WERI-Rb-1 (cell line): ENCODE measurements around the gene B3GALNT1.

Experiments
- DNase-seq: peaks from one replicate; pipeline ENCODE4 v3.0.0-alpha.2; 2020
- H3K27ac ChIP-seq: fragments of 250-450 bp; sonication (Bioruptor Pico); 2 replicates; pipeline ENCODE4 v1.5.1; 2020; ENCODE audit warnings: mild to moderate bottlenecking, moderate library complexity
- H3K27me3 ChIP-seq: fragments of 250-450 bp; sonication (Bioruptor Pico); 2 replicates; pipeline ENCODE4 v1.5.1; 2021; ENCODE audit warnings: mild to moderate bottlenecking, low read depth, moderate library complexity; ENCODE audit not compliant: insufficient read depth, severe bottlenecking
- H3K36me3 ChIP-seq: fragments of 250-450 bp; sonication (Bioruptor Pico); 2 replicates; pipeline ENCODE4 v1.5.1; 2020; ENCODE audit warnings: mild to moderate bottlenecking, moderate library complexity
- H3K4me3 ChIP-seq: 2 replicates; pipeline ENCODE4 v1.5.1; 2011; ENCODE audit warnings: low read depth, mild to moderate bottlenecking, control low read depth, low read length
- H3K9me3 ChIP-seq: fragments of 250-450 bp; sonication (Bioruptor Pico); 2 replicates; pipeline ENCODE4 v1.5.1; 2021; ENCODE audit warnings: mild to moderate bottlenecking, moderate library complexity; ENCODE audit not compliant: severe bottlenecking
- CTCF ChIP-seq: IDR thresholded peaks from 2 replicates; pipeline ENCODE4 v1.5.1; 2011; ENCODE audit warnings: low read depth, mild to moderate bottlenecking, control low read depth, inconsistent platforms, low read length

Gene B3GALNT1

GRCh38 chr3:161142486-161142885 lies 37.3 kb upstream of the B3GALNT1 start:
- DNase-seq, result no peak
- Histone ChIP-seq H3K36me3 (no peaks in the 10 kb centered on the region), H3K9me3 (no peaks in the 10 kb centered on the region), H3K27ac (no peak overlapping the region), H3K27me3 (no peaks in the 10 kb centered on the region), H3K4me3 (no peak overlapping the region)
- no peak for TF ChIP-seq CTCF

- no peak overlapping the region for H3K4me3 ChIP-seq
- no peaks in the 10 kb centered on the region for H3K27me3 ChIP-seq
- no peaks in the 10 kb centered on the region for H3K9me3 ChIP-seq
- no peak for DNase-seq
- no peak overlapping the region for H3K27ac ChIP-seq
- H3K36me3 ChIP-seq, result no peaks in the 10 kb centered on the region
- TF ChIP-seq CTCF, result no peak
Measured at GRCh38 chr3:161139686-161140085, 34.5 kb upstream of the B3GALNT1 start.

- TF ChIP-seq CTCF, result no peak
- Histone ChIP-seq H3K4me3 (no peak overlapping the region), H3K27me3 (no peaks in the 10 kb centered on the region), H3K27ac (no peak overlapping the region), H3K36me3 (no peaks in the 10 kb centered on the region), H3K9me3 (no peaks in the 10 kb centered on the region)
- DNase-seq, result no peak
Measured at GRCh38 chr3:161137260-161137659, 32.1 kb upstream of the B3GALNT1 start.

GRCh38 chr3:161132391-161132790 lies 27.2 kb upstream of the B3GALNT1 start:
- no peak overlapping the region for H3K4me3 ChIP-seq
- no peak for TF ChIP-seq CTCF
- H3K36me3 ChIP-seq, result no peaks in the 10 kb centered on the region
- H3K27ac ChIP-seq, result no peak overlapping the region
- no peaks in the 10 kb centered on the region for H3K9me3 ChIP-seq
- DNase-seq, result no peak
- no peaks in the 10 kb centered on the region for H3K27me3 ChIP-seq

- no peak for TF ChIP-seq CTCF
Measured at GRCh38 chr3:161126495-161126894, 21.3 kb upstream of the B3GALNT1 start.

GRCh38 chr3:161117646-161118045 lies 12.5 kb upstream of the B3GALNT1 start:
- H3K9me3 ChIP-seq, result peaks cover 9% of the 10 kb centered on the region
- no peak overlapping the region for H3K4me3 ChIP-seq
- H3K36me3 ChIP-seq, result no peaks in the 10 kb centered on the region
- H3K27ac ChIP-seq, result no peak overlapping the region
- H3K27me3 ChIP-seq, result no peaks in the 10 kb centered on the region
- no peak for DNase-seq
- TF ChIP-seq CTCF, result no peak

More at GRCh38 chr3:161126495-161126894, 21.3 kb upstream of the B3GALNT1 start:
- no peaks in the 10 kb centered on the region for H3K36me3 ChIP-seq
- no peak overlapping the region for H3K27ac ChIP-seq
- H3K4me3 ChIP-seq, result no peak overlapping the region
- H3K9me3 ChIP-seq, result peaks cover 10% of the 10 kb centered on the region
- no peaks in the 10 kb centered on the region for H3K27me3 ChIP-seq
- DNase-seq, result no peak
